H1 (cell line): ENCODE measurements around the gene CCSAP. TPM values are rescaled to one million over a fixed set of nuclear protein-coding genes. Genes with fewer than 3 reads are reported as not detected.

Experiments used
- CTCF ChIA-PET: fragments of 300-600 bp; sonication (Branson Sonifier 250); formaldehyde crosslinking; loops from one replicate; lab custom pipeline; 2021; ENCODE audit not compliant: partially characterized antibody; lab: Charles Lee
- POLR2A ChIA-PET: fragments of 300-600 bp; sonication (Branson Sonifier 250); formaldehyde crosslinking; loops from one replicate; lab custom pipeline; 2021; ENCODE audit warnings: inconsistent platforms; ENCODE audit not compliant: partially characterized antibody; lab: Charles Lee
- DNase-seq, 2 experiments: peaks; one replicate each; pipeline versions ENCODE4 v3.0.0 to v3.0.0-alpha.2; 2010 to 2022; ENCODE audit warnings: low spot score in 2 of 2, low read depth in 1 of 2, mixed read lengths in 1 of 2
- FAIRE-seq: peaks from 2 replicates; lab custom pipeline; 2011; peaks lifted over from hg19 to GRCh38; lab: Jason Lieb, UNC
- H2AFZ ChIP-seq: 2 replicates; pipeline ENCODE4 v1.8.1; 2012; ENCODE audit warnings: low read length, inconsistent platforms
- H2AK5ac ChIP-seq: 2 replicates; pipeline ENCODE4 v1.6.1; 2013; ENCODE audit warnings: low read depth, low read length
- H2BK120ac ChIP-seq: replicated peaks from 2 replicates; pipeline ENCODE3; 2013; ENCODE audit warnings: low read depth, low read length, inconsistent platforms
- H2BK12ac ChIP-seq: 2 replicates; pipeline ENCODE4 v1.6.1; 2013; ENCODE audit warnings: low read depth, low read length
- H2BK15ac ChIP-seq: 2 replicates; pipeline ENCODE4 v1.6.1; 2013; ENCODE audit warnings: low read length
- H2BK20ac ChIP-seq: 2 replicates; pipeline ENCODE4 v1.6.1; 2013; ENCODE audit warnings: low read length
- H2BK5ac ChIP-seq: 2 replicates; pipeline ENCODE4 v1.6.1; 2013; ENCODE audit warnings: low read depth, low read length
- H3K14ac ChIP-seq: 2 replicates; pipeline ENCODE4 v1.6.1; 2013; ENCODE audit warnings: inconsistent platforms; ENCODE audit not compliant: insufficient read length
- H3K18ac ChIP-seq: 2 replicates; pipeline ENCODE4 v1.6.1; 2013; ENCODE audit warnings: low read length; ENCODE audit errors: extremely low read depth
- H3K23ac ChIP-seq: 2 replicates; pipeline ENCODE4 v1.6.1; 2013; ENCODE audit warnings: inconsistent platforms; ENCODE audit not compliant: insufficient read length
- H3K23me2 ChIP-seq: 2 replicates; pipeline ENCODE4 v1.6.1; 2013; ENCODE audit warnings: low read depth, low read length
- H3K27ac ChIP-seq: 2 replicates; pipeline ENCODE4 v1.6.1; 2011; ENCODE audit warnings: low read depth, low read length, inconsistent platforms
- H3K27me3 ChIP-seq, 4 experiments: replicated peaks in 1 of 4; 1 replicate in 1 of 4; 2 replicates in 3 of 4; pipeline versions ENCODE4 v1.6.1 to v1.8.1; 2011 to 2013; ENCODE audit warnings: low read length in 3 of 4, mild to moderate bottlenecking in 3 of 4, inconsistent platforms in 2 of 4, mixed read lengths in 2 of 4, moderate library complexity in 1 of 4; ENCODE audit not compliant: control insufficient read depth in 3 of 4, insufficient read depth in 3 of 4; ENCODE audit errors: extremely low read depth in 1 of 4
- H3K36me3 ChIP-seq, 4 experiments: 2 replicates each; pipeline versions ENCODE4 v1.6.1 to v1.8.1; 2011 to 2013; ENCODE audit warnings: mild to moderate bottlenecking in 4 of 4, low read length in 3 of 4, moderate library complexity in 2 of 4, control low read depth in 1 of 4, inconsistent platforms in 1 of 4; ENCODE audit not compliant: insufficient read depth in 4 of 4, control insufficient read depth in 2 of 4
- H3K4ac ChIP-seq: replicated peaks from 2 replicates; pipeline ENCODE3; 2013; ENCODE audit warnings: low read length, low read depth, mixed read lengths, inconsistent platforms; ENCODE audit not compliant: insufficient read length
- H3K4me1 ChIP-seq, 4 experiments: replicated peaks in 1 of 4; 1 replicate in 1 of 4; 2 replicates in 3 of 4; pipeline versions ENCODE4 v1.6.1 to v1.8.1; 2011 to 2013; ENCODE audit warnings: low read length in 3 of 4, inconsistent platforms in 2 of 4, mixed read lengths in 1 of 4; ENCODE audit not compliant: insufficient read depth in 4 of 4, control insufficient read depth in 3 of 4
- H3K4me2 ChIP-seq, 2 experiments: 2 replicates each; pipeline versions ENCODE4 v1.6.1 to v1.8.1; 2011 to 2013; ENCODE audit warnings: low read depth in 2 of 2, low read length in 2 of 2, control low read depth in 1 of 2, inconsistent platforms in 1 of 2, mild to moderate bottlenecking in 1 of 2; ENCODE audit not compliant: insufficient read depth in 1 of 2
- H3K4me3 ChIP-seq, 4 experiments: fragments of 200-600, 300-600 bp in 1 of 4; sonication (generic), shearing (Covaris generic), sonication (Bioruptor Twin) in 1 of 4; 2 replicates each; pipeline versions ENCODE4 v1.5.1 to v1.8.1; 2011 to 2016; ENCODE audit warnings: low read length in 4 of 4, low read depth in 3 of 4, control low read depth in 2 of 4, inconsistent platforms in 2 of 4, mild to moderate bottlenecking in 2 of 4, mixed read lengths in 1 of 4, moderate library complexity in 1 of 4; ENCODE audit not compliant: insufficient read depth in 2 of 4; ENCODE audit errors: extremely low read depth in 1 of 4
- H3K56ac ChIP-seq: replicated peaks from 2 replicates; pipeline ENCODE3; 2013; ENCODE audit warnings: low read depth, mild to moderate bottlenecking, mixed read lengths, low read length, inconsistent platforms; ENCODE audit not compliant: insufficient read length
- H3K79me1 ChIP-seq: 2 replicates; pipeline ENCODE4 v1.6.1; 2013; ENCODE audit warnings: low read depth, low read length, control low read depth
- H3K79me2 ChIP-seq, 2 experiments: 2 replicates each; pipeline versions ENCODE4 v1.6.1 to v1.8.1; 2012 to 2013; ENCODE audit warnings: low read length in 2 of 2, mild to moderate bottlenecking in 2 of 2, inconsistent platforms in 1 of 2; ENCODE audit not compliant: insufficient read depth in 2 of 2, control insufficient read depth in 1 of 2
- H3K9ac ChIP-seq, 4 experiments: replicated peaks in 1 of 4; 1 replicate in 1 of 4; 2 replicates in 3 of 4; pipeline versions ENCODE4 v1.6.1 to v1.8.1; 2011 to 2013; ENCODE audit warnings: low read depth in 3 of 4, low read length in 3 of 4, control low read depth in 2 of 4, mild to moderate bottlenecking in 2 of 4, moderate library complexity in 2 of 4, inconsistent platforms in 1 of 4; ENCODE audit errors: extremely low read depth in 1 of 4
- H3K9me3 ChIP-seq, 2 experiments: 2 replicates each; pipeline versions ENCODE4 v1.6.1 to v1.8.1; 2012 to 2013; ENCODE audit warnings: mild to moderate bottlenecking in 2 of 2, moderate library complexity in 2 of 2, control low read depth in 1 of 2, inconsistent platforms in 1 of 2, low read depth in 1 of 2, low read length in 1 of 2, mixed read lengths in 1 of 2; ENCODE audit not compliant: insufficient read depth in 2 of 2
- H4K20me1 ChIP-seq, 2 experiments: replicated peaks in 1 of 2; 2 replicates each; pipeline versions ENCODE3 to v1.8.1; 2011 to 2013; ENCODE audit warnings: inconsistent platforms in 2 of 2, low read length in 2 of 2, mild to moderate bottlenecking in 1 of 2; ENCODE audit not compliant: insufficient read depth in 2 of 2, control insufficient read depth in 1 of 2
- H4K5ac ChIP-seq: 2 replicates; pipeline ENCODE4 v1.6.1; 2013; ENCODE audit warnings: low read length, low read depth, mixed read lengths, inconsistent platforms; ENCODE audit not compliant: insufficient read length
- H4K8ac ChIP-seq: 2 replicates; pipeline ENCODE4 v1.8.0; 2013; ENCODE audit warnings: mild to moderate bottlenecking, moderate library complexity, low read length, inconsistent platforms; ENCODE audit not compliant: insufficient read depth; ENCODE audit errors: extremely low read depth
- H4K91ac ChIP-seq: replicated peaks from 2 replicates; pipeline ENCODE3; 2013; ENCODE audit warnings: low read length, mixed read lengths, inconsistent platforms; ENCODE audit not compliant: insufficient read length
- JUND ChIP-seq: IDR thresholded peaks from 2 replicates; pipeline ENCODE4 v1.6.1; 2011; ENCODE audit warnings: mild to moderate bottlenecking, improper control_type of control experiment, low read length
- RFX5 ChIP-seq: IDR thresholded peaks from 2 replicates; pipeline ENCODE4 v1.6.1; 2011; ENCODE audit warnings: low read depth, low read length, improper control_type of control experiment, borderline replicate concordance
- TCF12 ChIP-seq: IDR thresholded peaks from 2 replicates; pipeline ENCODE4 v1.6.1; 2011; ENCODE audit warnings: low read depth, mild to moderate bottlenecking, low read length
- WGBS, 2 experiments: shearing (Covaris generic) in 1 of 2; methylation state at CpG; one replicate each; pipeline versions ENCODE4 v1.1.6 to v1.1.7; 2013 to 2015; ENCODE audit warnings: low lambda C conversion rate in 2 of 2, mixed read lengths in 2 of 2, inconsistent platforms in 1 of 2, low coverage in 1 of 2, missing lambda C conversion rate in 1 of 2; ENCODE audit not compliant: insufficient replicate concordance in 2 of 2, insufficient coverage in 1 of 2, insufficient read length in 1 of 2; ENCODE audit errors: extremely low coverage in 1 of 2, missing lambda C conversion rate in 1 of 2; 5-methylcytosine and 5-hydroxymethylcytosine counted together
- polyA plus RNA-seq, 7 experiments: library from polyadenylated mRNA; depleted of rRNA in 3 of 7; stranded (reverse) in 5 of 7; unstranded in 2 of 7; fragments of >200 nt in 5 of 7; fragments of 200-250 nt in 2 of 7; gene quantifications; 1 replicate in 5 of 7; 2 replicates in 1 of 7; 4 replicates in 1 of 7; pipeline versions ENCODE4 v1.2.1 to v1.2.3, GENCODE V29; 2011 to 2013; ENCODE audit warnings: missing spikeins in 2 of 7, mixed read lengths in 2 of 7
- total RNA-seq: library from RNA; stranded (reverse); fragmentation: NEBNext Ultra II Directional; extraction: Animal tissue kit (Norgen Biotek cat#: 25700); gene quantifications from 2 replicates; pipeline ENCODE4 v1.2.1, GENCODE V29; 2021

The CCSAP gene
- total and polyA plus RNA-seq, 2 of the 8 experiments (the other 6 are each of a cell fraction or from before 2014, with no cell fraction given): 3.5 to 17.2 TPM

DNA sequence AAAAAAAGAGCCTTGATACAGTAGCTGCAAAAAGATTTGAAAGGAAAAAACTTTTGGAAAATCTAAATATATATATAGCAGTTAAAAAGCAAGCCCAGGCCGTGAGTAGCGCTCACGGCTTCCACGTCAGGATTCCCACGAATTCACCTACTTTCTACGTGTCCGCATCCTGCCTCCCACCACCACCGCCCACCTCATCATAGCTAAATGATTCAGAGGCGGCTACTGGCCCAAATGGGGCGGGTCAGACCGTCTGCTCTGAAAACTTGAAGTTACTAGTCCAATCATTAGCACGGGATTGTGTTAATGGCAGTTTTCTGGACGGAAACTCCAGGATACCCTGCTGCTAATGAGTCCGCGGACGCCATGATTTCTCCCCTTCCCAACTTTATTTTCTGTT lies 1.3 kb upstream of the CCSAP start:
- H3K23me2 ChIP-seq: peaks cover 9% of the 10 kb centered on the region; the same call in 1 of the 2 replicates
- H4K8ac ChIP-seq: no peak overlapping the region
- H2BK12ac ChIP-seq: no peak overlapping the region
- H3K18ac ChIP-seq: no peak overlapping the region
- no peaks in the 10 kb centered on the region for H4K20me1 ChIP-seq
- H2AK5ac ChIP-seq: no peak overlapping the region
- no peak overlapping the region for H2BK15ac ChIP-seq
- no peak overlapping the region for H3K23ac ChIP-seq
- WGBS, 2 experiments: 93% methylated on average over 16 of the region's 16 CpGs; no CpG with 5 or more reads in 1 of the 2 experiments
- ChIA-PET POLR2A (interaction anchor here (0.6 to 1.5 kb wide), 2 partner anchors 16 to 39 kb away, joined by 3 to 4 read pairs; no protein-coding TSS in a partner anchor), CTCF (interaction anchor here (0.9 to 2.4 kb wide), 4 partner anchors 64 to 117 kb away, joined by 3 to 8 read pairs (median 4); no protein-coding TSS in a partner anchor)
- H3K4me1 ChIP-seq: peaks cover 0 to 6% (median 5%) of the 10 kb centered on the region in 4 experiments; a peak in 6 of 7 replicates
- no peak overlapping the region for H3K9ac ChIP-seq
- H3K4me3 ChIP-seq: no peak overlapping the region
- no peak for DNase-seq
- TF ChIP-seq RFX5: no peak
- no peak for TF ChIP-seq TCF12
- TF ChIP-seq JUND: no peak
- H2BK5ac ChIP-seq: no peak overlapping the region
- H3K14ac ChIP-seq: no peak overlapping the region
- H3K9me3 ChIP-seq: no peaks in the 10 kb centered on the region
- no peak overlapping the region for H2BK120ac ChIP-seq
- no peak overlapping the region for H2BK20ac ChIP-seq
- H3K4ac ChIP-seq: no peak overlapping the region
- no peak overlapping the region for H3K27ac ChIP-seq
- H3K27me3 ChIP-seq: peaks cover 2 to 13% (median 9%) of the 10 kb centered on the region in 4 experiments; a peak in 5 of 7 replicates
- H3K56ac ChIP-seq: no peak overlapping the region
- H3K36me3 ChIP-seq: no peaks in the 10 kb centered on the region
- H4K91ac ChIP-seq: no peak overlapping the region
- H2AFZ ChIP-seq: no peak overlapping the region
- H3K79me2 ChIP-seq: peaks cover 0 to 22% of the 10 kb centered on the region in 2 experiments; a peak in 3 of 4 replicates
- FAIRE-seq: no peak
- H3K4me2 ChIP-seq: peak overlapping the region in 1 of 2 experiments; percentile 67; a peak in 1 of 4 replicates
- peaks cover 2% of the 10 kb centered on the region; the same call in 1 of the 2 replicates for H3K79me1 ChIP-seq
- no peak overlapping the region for H4K5ac ChIP-seq
